Stomach (tissue), 4 donors: ENCODE measurements around the gene IL1RAPL2.

Source experiments
- EP300 ChIP-seq: sonication (generic); formaldehyde crosslinking; IDR thresholded peaks from one replicate; pipeline ENCODE4 v1.6.1; 2017; ENCODE audit warnings: antibody characterized with exemption
- POLR2A ChIP-seq, 4 donors: fragments of 450-650 bp; IDR thresholded peaks; one replicate each; pipeline ENCODE4 v1.6.1; 2016; ENCODE audit warnings: antibody characterized with exemption in 4 of 4, control low read depth in 2 of 4, mild to moderate bottlenecking in 1 of 4, moderate library complexity in 1 of 4
- POLR2AphosphoS5 ChIP-seq, 3 donors: sonication (generic); formaldehyde crosslinking; IDR thresholded peaks; one replicate each; pipeline ENCODE4 v1.6.1; 2016; ENCODE audit warnings: antibody characterized with exemption in 3 of 3
- TF ChIP-seq, protein P1 (sequence below), 7 experiments: fragments of 450-650 bp in 4 of 7; fragments of 200-600 bp in 3 of 7; sonication (generic) in 3 of 7; IDR thresholded peaks; one replicate each; pipeline ENCODE4 v1.5.1; 2016 to 2019; ENCODE audit warnings: antibody characterized with exemption in 7 of 7, control low read depth in 2 of 7, mild to moderate bottlenecking in 1 of 7

DNA sequence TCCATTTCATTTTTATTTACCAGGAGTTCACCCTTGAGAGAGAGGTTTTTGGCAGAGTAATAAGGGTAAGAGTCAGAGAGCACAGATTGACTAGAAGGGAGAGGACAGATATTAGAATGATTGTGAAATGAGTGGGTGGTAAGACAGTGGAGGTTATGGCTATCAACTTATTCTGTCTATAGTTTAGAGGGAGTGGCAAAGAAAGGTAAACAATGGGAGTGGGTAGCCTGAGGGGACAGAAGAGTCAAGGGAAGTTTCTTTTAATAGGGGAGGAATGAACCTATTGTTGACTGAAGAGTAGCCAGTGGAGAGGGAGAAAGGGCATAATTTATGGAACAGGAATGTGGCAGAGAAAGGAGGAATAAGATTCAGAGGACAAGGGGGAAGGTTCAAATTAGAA lies 1069.8 kb downstream of the IL1RAPL2 start:
- TF ChIP-seq, protein P1, sequence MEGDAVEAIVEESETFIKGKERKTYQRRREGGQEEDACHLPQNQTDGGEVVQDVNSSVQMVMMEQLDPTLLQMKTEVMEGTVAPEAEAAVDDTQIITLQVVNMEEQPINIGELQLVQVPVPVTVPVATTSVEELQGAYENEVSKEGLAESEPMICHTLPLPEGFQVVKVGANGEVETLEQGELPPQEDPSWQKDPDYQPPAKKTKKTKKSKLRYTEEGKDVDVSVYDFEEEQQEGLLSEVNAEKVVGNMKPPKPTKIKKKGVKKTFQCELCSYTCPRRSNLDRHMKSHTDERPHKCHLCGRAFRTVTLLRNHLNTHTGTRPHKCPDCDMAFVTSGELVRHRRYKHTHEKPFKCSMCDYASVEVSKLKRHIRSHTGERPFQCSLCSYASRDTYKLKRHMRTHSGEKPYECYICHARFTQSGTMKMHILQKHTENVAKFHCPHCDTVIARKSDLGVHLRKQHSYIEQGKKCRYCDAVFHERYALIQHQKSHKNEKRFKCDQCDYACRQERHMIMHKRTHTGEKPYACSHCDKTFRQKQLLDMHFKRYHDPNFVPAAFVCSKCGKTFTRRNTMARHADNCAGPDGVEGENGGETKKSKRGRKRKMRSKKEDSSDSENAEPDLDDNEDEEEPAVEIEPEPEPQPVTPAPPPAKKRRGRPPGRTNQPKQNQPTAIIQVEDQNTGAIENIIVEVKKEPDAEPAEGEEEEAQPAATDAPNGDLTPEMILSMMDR (IDR thresholded peaks at IDR 0.05) = no peak
- TF ChIP-seq POLR2A (IDR thresholded peaks at IDR 0.05) = no peak
- no peak for TF ChIP-seq POLR2AphosphoS5 (IDR thresholded peaks at IDR 0.05)
- no peak for TF ChIP-seq EP300
